Lung (tissue), 12 donors: ENCODE measurements around the gene KCNT1. TPM values are rescaled to one million over a fixed set of nuclear protein-coding genes. Genes with fewer than 3 reads are reported as not detected.

Experiments used
- ATAC-seq: fragments of 200-7000 bp; cut with Tn5 transposase; one replicate; pipeline ENCODE4 v1.9.1; 2020; ENCODE audit warnings: moderate number of reproducible peaks; ENCODE audit not compliant: insufficient read depth, low FRiP score
- DNase-seq, 3 donors: peaks; one replicate each; pipeline ENCODE4 v3.0.0-alpha.2; 2013 to 2017
- H3K27ac ChIP-seq, 2 donors: one replicate each; pipeline ENCODE4 v1.5.1; 2013; ENCODE audit warnings: mild to moderate bottlenecking in 2 of 2, moderate library complexity in 2 of 2, control low read depth in 1 of 2, inconsistent platforms in 1 of 2, low read depth in 1 of 2, low read length in 1 of 2
- H3K27me3 ChIP-seq, 3 donors: one replicate each; pipeline ENCODE4 v1.5.1; 2013; ENCODE audit warnings: low read length in 2 of 3; ENCODE audit not compliant: control insufficient read depth in 3 of 3, insufficient read depth in 3 of 3
- H3K36me3 ChIP-seq, 4 donors: one replicate each; pipeline ENCODE4 v1.5.1; 2013; ENCODE audit warnings: low read length in 4 of 4, mild to moderate bottlenecking in 1 of 4, moderate library complexity in 1 of 4; ENCODE audit not compliant: control insufficient read depth in 4 of 4, insufficient read depth in 4 of 4
- H3K4me1 ChIP-seq, 5 donors: one replicate each; pipeline ENCODE4 v1.5.1; 2013; ENCODE audit warnings: low read length in 5 of 5, mild to moderate bottlenecking in 2 of 5, moderate library complexity in 1 of 5; ENCODE audit not compliant: control insufficient read depth in 5 of 5, insufficient read depth in 5 of 5
- H3K4me3 ChIP-seq: one replicate; pipeline ENCODE4 v1.5.1; 2013; ENCODE audit warnings: mild to moderate bottlenecking, control low read depth, moderate library complexity
- H3K9ac ChIP-seq, 2 donors: one replicate each; pipeline ENCODE4 v1.5.1; 2013; ENCODE audit warnings: low read length in 2 of 2, control low read depth in 1 of 2; ENCODE audit not compliant: insufficient read depth in 1 of 2
- H3K9me3 ChIP-seq, 4 donors: one replicate each; pipeline ENCODE4 v1.5.1; 2013; ENCODE audit warnings: low read length in 3 of 4, mild to moderate bottlenecking in 1 of 4, moderate library complexity in 1 of 4; ENCODE audit not compliant: control insufficient read depth in 4 of 4, insufficient read depth in 3 of 4
- WGBS, 2 donors: extraction: QIAGEN DNeasy Blood & Tissue Kit; methylation state at CpG; one replicate each; pipeline ENCODE4 v1.1.7; 2013; 5-methylcytosine and 5-hydroxymethylcytosine counted together
- polyA plus RNA-seq, 2 donors: library from polyadenylated mRNA; stranded (reverse); fragments of 200-250 nt; gene quantifications; one replicate each; pipeline ENCODE4 v1.2.1, GENCODE V29; 2013
- total RNA-seq, 2 donors: library from RNA; depleted of rRNA in 1 of 2; stranded (reverse); fragments of >200 nt in 1 of 2; gene quantifications; one replicate each; pipeline ENCODE4 v1.2.1, GENCODE V29; 2014 to 2021
- TF ChIP-seq, protein P1 (sequence below): IDR thresholded peaks from 2 replicates; pipeline ENCODE4 v1.5.1; 2012; ENCODE audit warnings: mild to moderate bottlenecking; ENCODE audit errors: control extremely low read depth, extremely low read depth
- donor health status: control.
- donor health status: control.
- donor health status: Bipolar disorder and iron deficiency.
- donor health status: healthy.
- donor health status: DM: yes; HTN: yes; CAD: no.

The KCNT1 gene
- total and polyA plus RNA-seq, 4 donors = 0.06 to 0.28 (median 0.11) TPM

DNA sequence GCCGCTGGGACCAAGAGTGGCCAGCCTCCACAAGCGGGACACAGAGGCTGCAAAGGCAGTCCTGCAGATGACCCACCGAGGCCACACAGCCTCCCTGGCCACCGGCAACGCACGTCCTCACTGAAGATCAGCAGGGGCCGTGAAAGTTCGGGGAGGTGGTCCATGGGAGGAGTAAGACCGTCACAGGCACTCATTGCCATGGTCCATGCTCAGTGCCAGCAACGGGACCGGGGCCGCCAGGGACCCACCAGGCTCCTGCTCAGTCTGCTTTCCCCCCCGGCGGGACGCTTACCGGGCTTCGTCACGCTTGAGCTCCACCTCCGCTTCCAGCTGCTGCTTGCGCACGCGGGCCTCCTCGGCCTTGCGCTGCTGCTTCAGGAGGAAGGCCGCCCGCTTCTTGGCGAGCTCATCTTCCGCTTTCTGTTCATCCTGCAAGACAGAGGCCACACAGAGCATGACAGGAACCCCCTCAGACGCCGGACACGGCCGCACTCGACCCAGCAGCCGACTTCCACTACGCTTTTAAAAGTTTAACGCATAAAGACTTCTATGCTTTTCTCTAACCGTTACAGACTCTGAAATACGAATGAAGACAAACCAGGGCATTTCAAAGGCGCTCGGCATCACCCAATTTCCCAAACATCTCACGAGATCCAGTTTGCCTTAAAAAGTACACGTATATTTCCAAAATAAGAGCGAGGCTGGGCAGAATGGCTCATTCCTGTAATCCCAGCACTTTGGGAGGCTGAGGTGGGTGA, 116.9 kb downstream of the KCNT1 start:
- H3K36me3 ChIP-seq = peaks cover 15 to 77% (median 49%) of the 10 kb centered on the region in 4 donors
- H3K9ac ChIP-seq = no peak overlapping the region
- WGBS, 2 donors = 98% methylated on average over 43 of the region's 43 CpGs
- H3K27ac ChIP-seq = no peak overlapping the region
- ATAC-seq (no peak), DNase-seq (no peak)
- H3K4me3 ChIP-seq = no peak overlapping the region
- TF ChIP-seq, protein P1, sequence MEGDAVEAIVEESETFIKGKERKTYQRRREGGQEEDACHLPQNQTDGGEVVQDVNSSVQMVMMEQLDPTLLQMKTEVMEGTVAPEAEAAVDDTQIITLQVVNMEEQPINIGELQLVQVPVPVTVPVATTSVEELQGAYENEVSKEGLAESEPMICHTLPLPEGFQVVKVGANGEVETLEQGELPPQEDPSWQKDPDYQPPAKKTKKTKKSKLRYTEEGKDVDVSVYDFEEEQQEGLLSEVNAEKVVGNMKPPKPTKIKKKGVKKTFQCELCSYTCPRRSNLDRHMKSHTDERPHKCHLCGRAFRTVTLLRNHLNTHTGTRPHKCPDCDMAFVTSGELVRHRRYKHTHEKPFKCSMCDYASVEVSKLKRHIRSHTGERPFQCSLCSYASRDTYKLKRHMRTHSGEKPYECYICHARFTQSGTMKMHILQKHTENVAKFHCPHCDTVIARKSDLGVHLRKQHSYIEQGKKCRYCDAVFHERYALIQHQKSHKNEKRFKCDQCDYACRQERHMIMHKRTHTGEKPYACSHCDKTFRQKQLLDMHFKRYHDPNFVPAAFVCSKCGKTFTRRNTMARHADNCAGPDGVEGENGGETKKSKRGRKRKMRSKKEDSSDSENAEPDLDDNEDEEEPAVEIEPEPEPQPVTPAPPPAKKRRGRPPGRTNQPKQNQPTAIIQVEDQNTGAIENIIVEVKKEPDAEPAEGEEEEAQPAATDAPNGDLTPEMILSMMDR = no peak
- no peaks in the 10 kb centered on the region for H3K4me1 ChIP-seq
- no peaks in the 10 kb centered on the region for H3K9me3 ChIP-seq
- no peaks in the 10 kb centered on the region for H3K27me3 ChIP-seq

DNA sequence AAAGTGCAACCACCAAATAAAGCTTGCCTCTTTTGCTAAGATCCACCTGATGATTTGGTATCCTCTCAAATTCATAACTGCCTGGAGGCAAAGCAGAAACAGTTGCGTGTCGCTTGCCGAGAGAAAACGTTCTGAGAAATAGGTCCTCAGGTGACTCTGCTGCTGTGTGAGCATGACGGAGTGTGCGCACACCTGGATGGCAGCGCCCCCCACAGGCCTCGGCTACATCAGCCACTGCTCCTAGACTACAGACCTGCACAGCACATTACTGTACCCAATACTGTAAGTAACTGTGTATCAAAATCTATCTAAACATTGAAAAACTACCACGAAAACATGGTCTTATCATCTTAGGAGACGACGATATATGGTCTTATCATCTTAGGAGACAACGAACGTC, 117.9 kb downstream of the KCNT1 start:
- no peak for DNase-seq
- peaks cover 15 to 70% (median 46%) of the 10 kb centered on the region in 4 donors for H3K36me3 ChIP-seq
- WGBS, 2 donors = 93 to 94% methylated on average over 13 of the region's 13 CpGs

GRCh38 chr9:135820661-135821060, 118.7 kb downstream of the KCNT1 start:
- DNase-seq (no peak), ATAC-seq (no peak)
- no peaks in the 10 kb centered on the region for H3K9me3 ChIP-seq
- no peaks in the 10 kb centered on the region for H3K27me3 ChIP-seq
- H3K4me3 ChIP-seq = no peak overlapping the region
- 95 to 97% methylated on average over 18 of the region's 18 CpGs for WGBS, 2 donors
- no peak overlapping the region for H3K9ac ChIP-seq
- no peaks in the 10 kb centered on the region for H3K4me1 ChIP-seq
- H3K36me3 ChIP-seq = peaks cover 15 to 67% (median 42%) of the 10 kb centered on the region in 4 donors
- H3K27ac ChIP-seq = no peak overlapping the region
- TF ChIP-seq, protein P1 = no peak

More for the DNA sequence above, 117.9 kb downstream of the KCNT1 start:
- H3K27me3 ChIP-seq = no peaks in the 10 kb centered on the region
- H3K4me3 ChIP-seq = no peak overlapping the region
- H3K27ac ChIP-seq = no peak overlapping the region
- no peaks in the 10 kb centered on the region for H3K4me1 ChIP-seq
- no peak for ATAC-seq
- no peak overlapping the region for H3K9ac ChIP-seq
- H3K9me3 ChIP-seq = no peaks in the 10 kb centered on the region
- TF ChIP-seq, protein P1 = no peak
